A549 (cell line): ENCODE results near the gene VTA1.

ENCODE experiments used
- POLR2A ChIP-seq: IDR thresholded peaks from 2 replicates; pipeline ENCODE4 v1.6.1; 2012; ENCODE audit warnings: mild to moderate bottlenecking, low read length
- ZFP36 ChIP-seq: fragments of 450-650 bp; IDR thresholded peaks from 2 replicates; pipeline ENCODE4 v1.6.1; 2014; ENCODE audit warnings: borderline replicate concordance; ENCODE audit not compliant: partially characterized antibody
- TF ChIP-seq, protein P1 (sequence below): fragments of >200 bp; sonication (Bioruptor Twin); formaldehyde crosslinking; IDR thresholded peaks from 3 replicates; pipeline ENCODE4 v1.5.1; 2016
- TF ChIP-seq, protein P2 (sequence below): fragments of 200-600 bp; sonication (generic); IDR thresholded peaks from 2 replicates; pipeline ENCODE4 v1.6.1; 2016; ENCODE audit warnings: antibody characterized with exemption, mild to moderate bottlenecking, moderate library complexity

DNA sequence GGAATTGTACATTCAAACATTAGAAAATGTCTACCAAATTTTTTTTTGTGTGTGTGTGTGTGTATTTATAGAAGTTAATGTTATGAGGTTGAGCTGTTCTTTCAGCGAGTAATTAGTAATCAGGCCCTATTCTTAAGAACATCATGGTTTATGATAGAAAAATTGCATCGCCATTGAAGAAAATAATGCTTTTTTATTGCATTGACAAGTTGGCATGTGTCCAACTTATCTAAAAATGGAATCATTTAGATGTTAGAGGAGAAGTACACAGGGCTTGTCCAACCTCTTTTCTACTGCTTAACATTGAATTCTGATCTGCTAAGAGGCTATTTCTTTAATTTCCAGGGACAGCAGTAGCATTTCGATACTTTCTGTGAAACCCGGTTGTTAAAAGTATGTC lies 93.1 kb downstream of the VTA1 start:
- TF ChIP-seq POLR2A (no peak), ZFP36 (no peak)
- TF ChIP-seq, protein P1, sequence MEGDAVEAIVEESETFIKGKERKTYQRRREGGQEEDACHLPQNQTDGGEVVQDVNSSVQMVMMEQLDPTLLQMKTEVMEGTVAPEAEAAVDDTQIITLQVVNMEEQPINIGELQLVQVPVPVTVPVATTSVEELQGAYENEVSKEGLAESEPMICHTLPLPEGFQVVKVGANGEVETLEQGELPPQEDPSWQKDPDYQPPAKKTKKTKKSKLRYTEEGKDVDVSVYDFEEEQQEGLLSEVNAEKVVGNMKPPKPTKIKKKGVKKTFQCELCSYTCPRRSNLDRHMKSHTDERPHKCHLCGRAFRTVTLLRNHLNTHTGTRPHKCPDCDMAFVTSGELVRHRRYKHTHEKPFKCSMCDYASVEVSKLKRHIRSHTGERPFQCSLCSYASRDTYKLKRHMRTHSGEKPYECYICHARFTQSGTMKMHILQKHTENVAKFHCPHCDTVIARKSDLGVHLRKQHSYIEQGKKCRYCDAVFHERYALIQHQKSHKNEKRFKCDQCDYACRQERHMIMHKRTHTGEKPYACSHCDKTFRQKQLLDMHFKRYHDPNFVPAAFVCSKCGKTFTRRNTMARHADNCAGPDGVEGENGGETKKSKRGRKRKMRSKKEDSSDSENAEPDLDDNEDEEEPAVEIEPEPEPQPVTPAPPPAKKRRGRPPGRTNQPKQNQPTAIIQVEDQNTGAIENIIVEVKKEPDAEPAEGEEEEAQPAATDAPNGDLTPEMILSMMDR: no peak
- TF ChIP-seq, protein P2, sequence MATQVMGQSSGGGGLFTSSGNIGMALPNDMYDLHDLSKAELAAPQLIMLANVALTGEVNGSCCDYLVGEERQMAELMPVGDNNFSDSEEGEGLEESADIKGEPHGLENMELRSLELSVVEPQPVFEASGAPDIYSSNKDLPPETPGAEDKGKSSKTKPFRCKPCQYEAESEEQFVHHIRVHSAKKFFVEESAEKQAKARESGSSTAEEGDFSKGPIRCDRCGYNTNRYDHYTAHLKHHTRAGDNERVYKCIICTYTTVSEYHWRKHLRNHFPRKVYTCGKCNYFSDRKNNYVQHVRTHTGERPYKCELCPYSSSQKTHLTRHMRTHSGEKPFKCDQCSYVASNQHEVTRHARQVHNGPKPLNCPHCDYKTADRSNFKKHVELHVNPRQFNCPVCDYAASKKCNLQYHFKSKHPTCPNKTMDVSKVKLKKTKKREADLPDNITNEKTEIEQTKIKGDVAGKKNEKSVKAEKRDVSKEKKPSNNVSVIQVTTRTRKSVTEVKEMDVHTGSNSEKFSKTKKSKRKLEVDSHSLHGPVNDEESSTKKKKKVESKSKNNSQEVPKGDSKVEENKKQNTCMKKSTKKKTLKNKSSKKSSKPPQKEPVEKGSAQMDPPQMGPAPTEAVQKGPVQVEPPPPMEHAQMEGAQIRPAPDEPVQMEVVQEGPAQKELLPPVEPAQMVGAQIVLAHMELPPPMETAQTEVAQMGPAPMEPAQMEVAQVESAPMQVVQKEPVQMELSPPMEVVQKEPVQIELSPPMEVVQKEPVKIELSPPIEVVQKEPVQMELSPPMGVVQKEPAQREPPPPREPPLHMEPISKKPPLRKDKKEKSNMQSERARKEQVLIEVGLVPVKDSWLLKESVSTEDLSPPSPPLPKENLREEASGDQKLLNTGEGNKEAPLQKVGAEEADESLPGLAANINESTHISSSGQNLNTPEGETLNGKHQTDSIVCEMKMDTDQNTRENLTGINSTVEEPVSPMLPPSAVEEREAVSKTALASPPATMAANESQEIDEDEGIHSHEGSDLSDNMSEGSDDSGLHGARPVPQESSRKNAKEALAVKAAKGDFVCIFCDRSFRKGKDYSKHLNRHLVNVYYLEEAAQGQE: no peak
